Activated CD4-positive, alpha-beta T cell treated with anti-CD3 and anti-CD28 coated beads, Interleukin-2, Interleukin-6, amounts not matched to agents 100 ng/mL and 50 ng/mL, durations not matched to agents 16 hours and 8 hours (primary cell): ENCODE data around the gene DBNL.

ENCODE experiments used
- DNase-seq: peaks from one replicate; pipeline ENCODE4 v3.0.0-alpha.2; 2020

Gene DBNL

GRCh38 chr7:44062903-44063295 lies 18.4 kb downstream of the DBNL start:
- DNase-seq, result no peak

- DNase-seq, result no peak
These were observed 19.0 kb downstream of the DBNL start for GRCh38 chr7:44063547-44063893.

- DNase-seq, result no peak
These were observed 19.6 kb downstream of the DBNL start for GRCh38 chr7:44063894-44064651.

GRCh38 chr7:44064791-44065430 lies 20.4 kb downstream of the DBNL start:
- DNase-seq, result peak; percentile 22

GRCh38 chr7:44065431-44066110 lies 21.1 kb downstream of the DBNL start, which contains the start of gene PGAM2:
Gene PGAM2 (minus strand): TSS chr7:44065567. CDS start chr7:44065529, 38 bp downstream.
- peak; percentile 41 for DNase-seq

GRCh38 chr7:44066111-44066460 lies 21.6 kb downstream of the DBNL start:
- no peak for DNase-seq

GRCh38 chr7:44066494-44067063 lies 22.1 kb downstream of the DBNL start:
- no peak for DNase-seq

- DNase-seq, result no peak
These were observed 22.8 kb downstream of the DBNL start for GRCh38 chr7:44067064-44067951.

GRCh38 chr7:44068054-44068453 lies 23.6 kb downstream of the DBNL start:
- no peak for DNase-seq

- DNase-seq, result no peak
These were observed 27.3 kb downstream of the DBNL start for GRCh38 chr7:44071726-44072363.

- DNase-seq, result peak; percentile 43
These were observed 28.1 kb downstream of the DBNL start for GRCh38 chr7:44072364-44073231.

GRCh38 chr7:44073664-44074348 lies 29.3 kb downstream of the DBNL start:
- peak; percentile 42 for DNase-seq

GRCh38 chr7:44074349-44074695 lies 29.8 kb downstream of the DBNL start:
- no peak for DNase-seq

GRCh38 chr7:44075296-44076075 lies 31.0 kb downstream of the DBNL start:
- no peak for DNase-seq

- no peak for DNase-seq
These were observed 31.8 kb downstream of the DBNL start for GRCh38 chr7:44076101-44076895.

- no peak for DNase-seq
These were observed 32.6 kb downstream of the DBNL start for GRCh38 chr7:44077061-44077460.

- peak; percentile 24 for DNase-seq
These were observed 33.2 kb downstream of the DBNL start for GRCh38 chr7:44077681-44078091.

- no peak for DNase-seq
These were observed 34.0 kb downstream of the DBNL start for GRCh38 chr7:44078521-44078920.
